ENCODE results near the gene SPATA21.

SPATA21 gene

DNA sequence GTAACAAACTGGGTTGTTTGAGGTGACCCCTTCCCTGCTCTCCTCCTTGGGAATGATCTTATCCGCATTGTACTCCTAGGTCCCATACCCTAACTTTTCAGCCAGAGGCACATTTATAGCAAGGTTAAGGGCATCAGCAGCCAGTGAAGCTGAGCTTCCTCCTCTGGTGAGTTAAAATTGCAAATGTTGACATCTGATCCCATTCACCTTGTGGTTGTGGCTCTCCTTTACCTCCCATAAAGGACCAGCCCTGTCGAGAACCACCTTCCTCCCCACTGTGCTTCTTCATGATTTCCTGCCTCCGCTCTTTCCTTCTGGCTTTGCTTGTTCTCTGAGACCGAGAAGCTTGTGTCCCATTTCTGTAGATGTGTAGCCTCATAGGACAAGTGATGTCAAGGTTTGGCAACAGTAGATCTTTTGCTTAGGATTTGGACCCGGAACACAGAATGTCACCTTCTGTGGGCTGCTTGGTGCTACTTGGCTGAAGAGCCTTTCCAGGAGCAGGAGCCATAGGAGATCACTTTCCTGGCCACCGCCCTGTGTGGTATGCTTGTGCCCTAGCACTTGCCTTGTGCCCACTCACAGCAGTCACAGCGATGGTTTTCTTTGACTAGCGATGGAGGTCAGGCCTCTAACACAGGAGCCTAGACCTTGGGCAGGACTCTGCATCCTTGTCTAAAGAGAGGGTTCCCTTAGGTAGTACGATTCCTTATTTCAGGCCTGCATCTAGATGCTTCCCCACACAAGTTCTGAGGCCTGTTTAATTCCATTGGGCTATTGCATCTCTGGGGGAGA, 51.4 kb downstream of the SPATA21 start:
- no peak for DNase-seq (ENCODE audit: low spot score)
- in situ Hi-C loops (cut with MboI; ENCODE audit: low pct_unique_long_range_greater_than_20kb, low sequenced_read_pairs, unreplicated experiment), result no loop called here
- TF ChIP-seq, protein P1, sequence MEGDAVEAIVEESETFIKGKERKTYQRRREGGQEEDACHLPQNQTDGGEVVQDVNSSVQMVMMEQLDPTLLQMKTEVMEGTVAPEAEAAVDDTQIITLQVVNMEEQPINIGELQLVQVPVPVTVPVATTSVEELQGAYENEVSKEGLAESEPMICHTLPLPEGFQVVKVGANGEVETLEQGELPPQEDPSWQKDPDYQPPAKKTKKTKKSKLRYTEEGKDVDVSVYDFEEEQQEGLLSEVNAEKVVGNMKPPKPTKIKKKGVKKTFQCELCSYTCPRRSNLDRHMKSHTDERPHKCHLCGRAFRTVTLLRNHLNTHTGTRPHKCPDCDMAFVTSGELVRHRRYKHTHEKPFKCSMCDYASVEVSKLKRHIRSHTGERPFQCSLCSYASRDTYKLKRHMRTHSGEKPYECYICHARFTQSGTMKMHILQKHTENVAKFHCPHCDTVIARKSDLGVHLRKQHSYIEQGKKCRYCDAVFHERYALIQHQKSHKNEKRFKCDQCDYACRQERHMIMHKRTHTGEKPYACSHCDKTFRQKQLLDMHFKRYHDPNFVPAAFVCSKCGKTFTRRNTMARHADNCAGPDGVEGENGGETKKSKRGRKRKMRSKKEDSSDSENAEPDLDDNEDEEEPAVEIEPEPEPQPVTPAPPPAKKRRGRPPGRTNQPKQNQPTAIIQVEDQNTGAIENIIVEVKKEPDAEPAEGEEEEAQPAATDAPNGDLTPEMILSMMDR (IDR thresholded peaks at IDR 0.05; ENCODE audit: extremely low read depth, insufficient read depth, missing control alignments), result no peak

DNA sequence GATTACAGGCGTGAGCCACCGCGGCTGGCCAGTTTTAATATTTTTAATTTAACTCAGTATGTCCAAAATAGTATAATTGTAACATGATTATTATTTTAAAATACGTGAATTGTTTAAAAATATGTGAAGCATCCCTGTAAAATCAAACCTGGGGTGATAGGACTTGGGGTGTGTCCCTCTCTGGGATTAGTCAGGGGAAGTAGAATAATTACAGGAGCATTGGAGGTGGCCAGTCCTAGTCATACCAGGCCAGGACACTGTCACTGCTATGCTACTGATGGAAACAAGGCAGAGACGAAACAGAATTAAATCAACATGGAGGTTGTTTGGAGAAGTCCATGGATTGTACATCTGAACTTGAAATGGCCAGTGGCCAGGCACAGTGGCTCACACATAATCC, 53.3 kb downstream of the SPATA21 start:
- TF ChIP-seq, protein P1 (IDR thresholded peaks at IDR 0.05; ENCODE audit: extremely low read depth, insufficient read depth, missing control alignments), result no peak
- in situ Hi-C loops (cut with MboI; ENCODE audit: low pct_unique_long_range_greater_than_20kb, low sequenced_read_pairs, unreplicated experiment), result no loop called here
- no peak for DNase-seq (ENCODE audit: low spot score)

DNA sequence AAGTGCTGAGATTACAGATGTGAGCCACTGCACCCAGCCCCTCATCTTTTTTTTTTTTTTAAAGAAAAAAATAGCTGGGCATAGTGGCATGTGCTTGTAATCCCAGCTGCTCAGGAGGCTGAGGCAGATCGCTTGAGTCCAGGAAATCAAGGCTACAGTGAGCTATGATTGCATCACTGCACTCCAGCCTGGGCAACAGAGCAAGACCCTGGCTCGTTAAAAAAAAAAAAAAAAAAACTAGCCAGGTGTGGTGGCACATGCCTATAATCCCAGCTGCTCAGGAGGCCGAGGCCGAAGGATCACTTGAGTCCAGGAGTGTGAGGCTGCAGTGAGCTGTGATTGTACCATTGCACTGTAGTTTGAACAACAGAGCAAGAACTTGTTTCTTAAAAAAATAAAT, 56.4 kb downstream of the SPATA21 start:
- no peak for DNase-seq (ENCODE audit: low spot score)
- in situ Hi-C loops (cut with MboI; ENCODE audit: low pct_unique_long_range_greater_than_20kb, low sequenced_read_pairs, unreplicated experiment), result no loop called here
- TF ChIP-seq, protein P1 (IDR thresholded peaks at IDR 0.05; ENCODE audit: extremely low read depth, insufficient read depth, missing control alignments), result no peak

DNA sequence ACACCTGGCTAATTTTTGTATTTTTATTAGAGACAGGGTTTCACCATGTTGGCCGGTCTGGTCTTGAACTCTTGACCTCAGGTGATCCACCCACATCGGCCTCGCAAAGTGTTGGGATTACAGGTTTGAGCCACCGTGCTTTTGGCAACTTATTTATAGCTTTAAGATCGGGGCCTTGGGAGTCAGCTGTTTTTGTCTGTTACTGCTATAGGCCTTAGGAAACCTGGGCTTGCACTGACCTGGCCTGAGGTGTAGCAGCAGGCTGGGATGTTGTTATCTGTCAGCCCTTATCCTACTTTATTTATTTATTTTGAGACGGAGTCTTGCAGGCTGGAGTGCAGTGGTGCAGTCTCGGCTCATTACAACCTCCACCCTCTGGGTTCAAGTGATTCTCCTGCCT, 58.8 kb downstream of the SPATA21 start:
- no peak for DNase-seq (ENCODE audit: low spot score)
- TF ChIP-seq, protein P1 (IDR thresholded peaks at IDR 0.05; ENCODE audit: extremely low read depth, insufficient read depth, missing control alignments), result no peak

DNA sequence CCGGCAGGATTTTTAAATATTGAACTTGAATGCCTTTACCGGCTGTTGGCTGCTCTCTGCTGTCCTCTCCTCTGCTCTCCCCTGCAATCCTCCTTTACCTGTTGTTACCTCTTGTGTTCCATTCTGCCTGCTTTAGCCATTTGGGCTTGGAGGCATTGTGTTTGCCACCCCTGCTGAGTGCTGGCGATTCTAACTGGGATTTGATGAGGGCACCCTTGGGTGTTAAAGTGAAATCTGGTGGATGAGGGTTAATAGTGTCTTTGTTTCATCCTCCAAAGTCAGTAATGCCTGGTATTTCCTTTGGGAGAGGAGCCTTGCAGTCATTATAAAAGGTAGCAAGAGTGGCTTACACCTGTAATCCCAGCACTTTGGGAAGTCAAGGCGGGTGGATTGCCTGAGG, 60.3 kb downstream of the SPATA21 start:
- no peak for DNase-seq (ENCODE audit: low spot score)
- TF ChIP-seq, protein P1 (IDR thresholded peaks at IDR 0.05; ENCODE audit: extremely low read depth, insufficient read depth, missing control alignments), result no peak
- in situ Hi-C loops (cut with MboI; ENCODE audit: low pct_unique_long_range_greater_than_20kb, low sequenced_read_pairs, unreplicated experiment), result no loop called here

More for the DNA sequence above, 58.8 kb downstream of the SPATA21 start:
- in situ Hi-C loops (cut with MboI; ENCODE audit: low pct_unique_long_range_greater_than_20kb, low sequenced_read_pairs, unreplicated experiment), result no loop called here

DNA sequence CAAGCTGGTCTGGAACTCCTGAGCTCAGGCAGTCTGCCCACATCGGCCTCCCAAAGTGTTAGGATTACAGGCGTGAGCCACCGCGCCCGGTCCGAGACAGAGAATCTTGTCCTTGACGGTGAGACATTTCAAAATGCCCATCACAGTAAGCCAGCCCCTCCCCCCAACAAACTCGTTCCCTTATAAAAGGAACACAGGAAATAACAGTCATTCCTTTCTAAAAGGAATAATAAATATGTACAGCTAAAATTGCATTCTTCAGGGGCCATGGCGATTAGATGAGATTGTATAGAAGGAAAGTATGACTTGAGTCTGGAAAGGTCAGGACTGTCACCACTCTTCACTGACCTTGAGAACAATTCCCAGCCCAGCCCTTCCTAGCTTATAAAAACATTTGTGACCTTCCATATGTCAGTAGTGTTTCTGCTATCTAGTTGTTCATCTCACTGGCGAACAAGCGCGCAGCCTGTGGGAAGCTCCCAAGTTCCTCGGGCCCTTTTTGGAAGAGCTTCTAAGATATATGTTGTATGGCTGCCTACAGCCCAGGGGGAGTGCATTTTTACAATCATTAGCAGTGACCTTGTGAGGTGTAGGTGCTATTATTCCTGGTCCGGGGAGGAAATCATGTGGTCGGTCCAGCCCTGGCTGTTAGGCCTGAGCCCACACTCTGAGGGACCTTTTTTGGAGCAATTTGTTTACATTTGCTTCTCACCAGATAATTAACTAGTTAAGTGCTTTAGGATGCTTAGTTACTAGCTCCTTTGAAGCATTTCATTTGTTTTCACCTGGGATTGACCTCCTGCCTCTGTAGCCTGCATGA, 61.5 kb downstream of the SPATA21 start:
- TF ChIP-seq, protein P1 (IDR thresholded peaks at IDR 0.05; ENCODE audit: extremely low read depth, insufficient read depth, missing control alignments), result no peak

More for the DNA sequence above, 61.5 kb downstream of the SPATA21 start:
- no peak for DNase-seq (ENCODE audit: low spot score)
- in situ Hi-C loops (cut with MboI; ENCODE audit: low pct_unique_long_range_greater_than_20kb, low sequenced_read_pairs, unreplicated experiment), result no loop called here
